ENCODE results near the gene PRICKLE1.

The PRICKLE1 gene

GRCh38 chr12:42612231-42612613, 22.7 kb upstream of the PRICKLE1 start:
- Histone ChIP-seq H3K4me3 (ENCODE audit: low read length) (no peak overlapping the region), H3K27me3 (ENCODE audit: control insufficient read depth, insufficient read depth, low read length) (no peaks in the 10 kb centered on the region)
- DNase-seq (ENCODE audit: low read depth, low spot score) = no peak

GRCh38 chr12:42611571-42612230, 22.2 kb upstream of the PRICKLE1 start:
- Histone ChIP-seq H3K36me3 (ENCODE audit: control insufficient read depth, insufficient read depth, low read length) (no peaks in the 10 kb centered on the region), H3K4me3 (ENCODE audit: low read length) (no peak overlapping the region), H3K4me1 (ENCODE audit: control insufficient read depth, insufficient read depth, low read length) (no peaks in the 10 kb centered on the region), H3K9me3 (ENCODE audit: control insufficient read depth, insufficient read depth, low read length) (no peaks in the 10 kb centered on the region), H3K27me3 (ENCODE audit: control insufficient read depth, insufficient read depth, low read length) (no peaks in the 10 kb centered on the region), H3K27ac (ENCODE audit: low read length) (no peak overlapping the region)
- no CpG with 5 or more reads among the region's 4 CpGs for WGBS (ENCODE audit: insufficient coverage, insufficient read length)
- DNase-seq (ENCODE audit: low read depth, low spot score) = no peak

More at GRCh38 chr12:42612231-42612613, 22.7 kb upstream of the PRICKLE1 start:
- Histone ChIP-seq H3K9me3 (ENCODE audit: control insufficient read depth, insufficient read depth, low read length) (no peaks in the 10 kb centered on the region), H3K27ac (ENCODE audit: low read length) (no peak overlapping the region), H3K4me1 (ENCODE audit: control insufficient read depth, insufficient read depth, low read length) (no peaks in the 10 kb centered on the region), H3K36me3 (ENCODE audit: control insufficient read depth, insufficient read depth, low read length) (no peaks in the 10 kb centered on the region)

DNA sequence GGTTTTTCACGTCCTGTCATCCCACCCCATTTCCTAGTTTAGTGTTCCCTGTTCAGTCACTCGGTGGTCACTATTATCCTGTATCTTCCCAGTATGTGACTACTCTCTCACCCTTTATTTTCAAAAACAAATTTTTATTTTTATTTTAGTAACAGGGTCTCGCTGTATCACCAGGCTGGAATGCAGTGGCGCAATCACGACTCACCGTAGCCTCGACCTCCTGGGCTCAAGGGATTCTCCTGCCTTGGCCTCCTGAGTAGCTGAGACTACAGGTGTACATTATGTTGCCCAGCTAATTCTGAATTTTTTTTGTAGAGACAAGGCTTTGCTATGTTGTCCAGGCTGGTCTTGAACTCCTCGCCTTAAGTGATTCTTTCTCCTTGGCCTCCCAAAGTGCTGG, 20.1 kb upstream of the PRICKLE1 start:
- DNase-seq (ENCODE audit: low read depth, low spot score) = no peak
- Histone ChIP-seq H3K4me3 (ENCODE audit: low read length) (no peak overlapping the region), H3K27me3 (ENCODE audit: control insufficient read depth, insufficient read depth, low read length) (no peaks in the 10 kb centered on the region), H3K9me3 (ENCODE audit: control insufficient read depth, insufficient read depth, low read length) (no peaks in the 10 kb centered on the region), H3K36me3 (ENCODE audit: control insufficient read depth, insufficient read depth, low read length) (no peaks in the 10 kb centered on the region), H3K27ac (ENCODE audit: low read length) (no peak overlapping the region), H3K4me1 (ENCODE audit: control insufficient read depth, insufficient read depth, low read length) (no peaks in the 10 kb centered on the region)
- WGBS (ENCODE audit: insufficient coverage, insufficient read length) = no CpG with 5 or more reads among the region's 8 CpGs

GRCh38 chr12:42608196-42608825, 18.8 kb upstream of the PRICKLE1 start:
- WGBS (ENCODE audit: insufficient coverage, insufficient read length) = no CpG with 5 or more reads among the region's 11 CpGs

DNA sequence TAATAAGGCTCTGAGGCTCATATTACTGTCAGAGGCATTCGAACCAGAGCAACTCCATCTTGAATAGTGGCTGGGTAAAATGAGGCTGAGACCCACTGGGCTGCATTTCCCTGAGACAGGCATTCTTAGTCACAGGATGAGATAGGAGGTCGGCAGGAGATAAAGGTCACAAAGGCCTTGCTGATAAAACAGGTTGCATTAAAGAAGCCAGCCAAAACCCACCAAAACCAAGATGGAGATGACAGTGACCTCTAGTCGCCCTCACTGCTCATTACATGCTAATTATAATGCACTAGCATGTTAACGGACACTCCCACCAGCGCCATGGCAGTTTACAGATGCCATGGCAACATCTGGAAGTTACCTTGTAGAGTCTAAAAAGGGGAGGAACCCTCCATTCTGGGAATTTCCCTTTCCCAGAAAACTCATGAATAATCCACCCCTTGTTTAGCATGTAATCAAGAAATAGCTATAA, 18.1 kb upstream of the PRICKLE1 start:
- no CpG with 5 or more reads among the region's 5 CpGs for WGBS (ENCODE audit: insufficient coverage, insufficient read length)
- H3K9me3 ChIP-seq (ENCODE audit: control insufficient read depth, insufficient read depth, low read length) = no peaks in the 10 kb centered on the region

More at GRCh38 chr12:42608196-42608825, 18.8 kb upstream of the PRICKLE1 start:
- Histone ChIP-seq H3K36me3 (ENCODE audit: control insufficient read depth, insufficient read depth, low read length) (no peaks in the 10 kb centered on the region), H3K9me3 (ENCODE audit: control insufficient read depth, insufficient read depth, low read length) (no peaks in the 10 kb centered on the region), H3K27me3 (ENCODE audit: control insufficient read depth, insufficient read depth, low read length) (no peaks in the 10 kb centered on the region), H3K4me1 (ENCODE audit: control insufficient read depth, insufficient read depth, low read length) (peaks cover under 1% of the 10 kb centered on the region; the same call in 1 of the 2 replicates), H3K27ac (ENCODE audit: low read length) (no peak overlapping the region), H3K4me3 (ENCODE audit: low read length) (no peak overlapping the region)
- no peak for DNase-seq (ENCODE audit: low read depth, low spot score)

DNA sequence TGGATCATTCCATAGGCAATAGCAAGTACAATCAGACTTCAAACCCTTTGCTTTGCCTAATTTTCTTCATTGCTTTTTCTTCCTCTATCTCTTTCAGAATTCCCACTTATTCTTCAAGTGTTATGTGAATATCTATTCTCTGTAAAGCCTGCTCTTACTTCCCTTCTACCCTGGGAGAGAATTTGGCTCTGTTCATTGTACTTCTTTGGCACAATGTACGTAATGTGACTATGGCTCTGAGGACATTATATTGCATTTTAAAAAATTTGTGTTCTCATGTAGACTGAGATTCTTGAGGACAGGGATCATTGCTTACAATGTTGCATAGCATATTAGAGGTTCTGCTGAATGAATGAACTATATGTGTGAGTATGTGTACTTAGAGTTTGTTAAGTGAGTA, 16.9 kb upstream of the PRICKLE1 start:
- Histone ChIP-seq H3K27ac (ENCODE audit: low read length) (no peak overlapping the region), H3K4me3 (ENCODE audit: low read length) (no peak overlapping the region), H3K36me3 (ENCODE audit: control insufficient read depth, insufficient read depth, low read length) (no peaks in the 10 kb centered on the region), H3K27me3 (ENCODE audit: control insufficient read depth, insufficient read depth, low read length) (no peaks in the 10 kb centered on the region), H3K9me3 (ENCODE audit: control insufficient read depth, insufficient read depth, low read length) (no peaks in the 10 kb centered on the region), H3K4me1 (ENCODE audit: control insufficient read depth, insufficient read depth, low read length) (peaks cover 1% of the 10 kb centered on the region; the same call in 1 of the 2 replicates)
- DNase-seq (ENCODE audit: low read depth, low spot score) = no peak
- no CpG with 5 or more reads among the region's 1 CpG for WGBS (ENCODE audit: insufficient coverage, insufficient read length)

More for the DNA sequence above, 18.1 kb upstream of the PRICKLE1 start:
- H3K4me1 ChIP-seq (ENCODE audit: control insufficient read depth, insufficient read depth, low read length) = peaks cover 1% of the 10 kb centered on the region; the same call in 1 of the 2 replicates
- H3K27ac ChIP-seq (ENCODE audit: low read length) = no peak overlapping the region
- H3K36me3 ChIP-seq (ENCODE audit: control insufficient read depth, insufficient read depth, low read length) = no peaks in the 10 kb centered on the region
- H3K27me3 ChIP-seq (ENCODE audit: control insufficient read depth, insufficient read depth, low read length) = no peaks in the 10 kb centered on the region
- no peak for DNase-seq (ENCODE audit: low read depth, low spot score)
- H3K4me3 ChIP-seq (ENCODE audit: low read length) = no peak overlapping the region

- no peak overlapping the region for H3K4me3 ChIP-seq (ENCODE audit: low read length)
- no peaks in the 10 kb centered on the region for H3K27me3 ChIP-seq (ENCODE audit: control insufficient read depth, insufficient read depth, low read length)
- H3K4me1 ChIP-seq (ENCODE audit: control insufficient read depth, insufficient read depth, low read length) = peaks cover 1% of the 10 kb centered on the region; the same call in 1 of the 2 replicates
- H3K9me3 ChIP-seq (ENCODE audit: control insufficient read depth, insufficient read depth, low read length) = no peaks in the 10 kb centered on the region
- H3K36me3 ChIP-seq (ENCODE audit: control insufficient read depth, insufficient read depth, low read length) = no peaks in the 10 kb centered on the region
- no peak for DNase-seq (ENCODE audit: low read depth, low spot score)
- H3K27ac ChIP-seq (ENCODE audit: low read length) = no peak overlapping the region
These were observed 16.1 kb upstream of the PRICKLE1 start for GRCh38 chr12:42605685-42606084.

DNA sequence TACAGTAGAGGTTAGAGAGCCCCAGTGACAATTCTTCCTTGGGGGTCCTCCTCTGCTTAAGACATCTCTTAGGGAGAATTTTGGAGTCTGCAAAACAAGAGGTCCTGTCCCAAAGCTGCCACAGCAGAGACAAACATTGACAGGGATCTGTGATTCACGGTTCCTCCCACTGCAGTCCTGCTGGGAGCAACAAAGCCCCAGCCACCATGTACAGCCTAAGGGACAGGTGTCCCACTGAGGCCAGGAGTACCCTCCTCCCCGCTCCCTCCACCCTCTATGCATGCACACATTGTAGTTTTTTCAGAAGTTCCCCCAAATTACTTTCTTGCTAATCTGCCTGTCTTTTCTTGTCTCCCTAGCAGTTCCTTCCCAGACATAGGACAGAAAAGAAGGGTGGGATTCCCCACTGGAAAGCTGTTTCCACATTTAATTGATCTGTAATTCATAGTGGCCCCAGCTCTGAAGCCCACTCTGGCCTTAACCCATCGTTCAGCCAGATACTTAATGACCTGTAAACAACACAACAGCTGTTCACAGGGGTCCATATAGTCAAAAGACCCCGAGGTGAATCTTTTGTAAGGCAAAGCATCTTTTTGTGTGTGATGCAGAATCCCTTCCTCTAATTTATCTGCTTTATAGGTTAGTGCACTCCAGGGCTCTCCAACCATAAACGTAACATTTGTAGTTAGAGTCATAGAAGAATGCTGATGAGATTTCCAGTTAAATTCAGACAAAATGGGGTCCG, 13.9 kb upstream of the PRICKLE1 start:
- Histone ChIP-seq H3K36me3 (ENCODE audit: control insufficient read depth, insufficient read depth, low read length) (no peaks in the 10 kb centered on the region), H3K27ac (ENCODE audit: low read length) (no peak overlapping the region), H3K4me3 (ENCODE audit: low read length) (no peak overlapping the region), H3K9me3 (ENCODE audit: control insufficient read depth, insufficient read depth, low read length) (no peaks in the 10 kb centered on the region), H3K27me3 (ENCODE audit: control insufficient read depth, insufficient read depth, low read length) (no peaks in the 10 kb centered on the region), H3K4me1 (ENCODE audit: control insufficient read depth, insufficient read depth, low read length) (peaks cover 1% of the 10 kb centered on the region; the same call in 1 of the 2 replicates)
- DNase-seq (ENCODE audit: low read depth, low spot score) = no peak
- no CpG with 5 or more reads among the region's 6 CpGs for WGBS (ENCODE audit: insufficient coverage, insufficient read length)

- no CpG with 5 or more reads among the region's 2 CpGs for WGBS (ENCODE audit: insufficient coverage, insufficient read length)
- Histone ChIP-seq H3K27me3 (ENCODE audit: control insufficient read depth, insufficient read depth, low read length) (peaks cover 9% of the 10 kb centered on the region), H3K4me3 (ENCODE audit: low read length) (no peak overlapping the region), H3K9me3 (ENCODE audit: control insufficient read depth, insufficient read depth, low read length) (no peaks in the 10 kb centered on the region), H3K27ac (ENCODE audit: low read length) (no peak overlapping the region), H3K36me3 (ENCODE audit: control insufficient read depth, insufficient read depth, low read length) (no peaks in the 10 kb centered on the region; the same call in 1 of the 2 replicates), H3K4me1 (ENCODE audit: control insufficient read depth, insufficient read depth, low read length) (no peaks in the 10 kb centered on the region)
- DNase-seq (ENCODE audit: low read depth, low spot score) = no peak
These were observed 4.3 kb upstream of the PRICKLE1 start for GRCh38 chr12:42593874-42594273.

GRCh38 chr12:42590330-42590934, 886 bp upstream of the PRICKLE1 start:
- no peaks in the 10 kb centered on the region; the same call in 1 of the 2 replicates for H3K36me3 ChIP-seq (ENCODE audit: control insufficient read depth, insufficient read depth, low read length)
- peak overlapping the region; percentile 75; the same call in 1 of the 2 replicates for H3K4me3 ChIP-seq (ENCODE audit: low read length)
- H3K4me1 ChIP-seq (ENCODE audit: control insufficient read depth, insufficient read depth, low read length) = no peaks in the 10 kb centered on the region
- no CpG with 5 or more reads among the region's 25 CpGs for WGBS (ENCODE audit: insufficient coverage, insufficient read length)
- H3K27me3 ChIP-seq (ENCODE audit: control insufficient read depth, insufficient read depth, low read length) = peaks cover 17% of the 10 kb centered on the region
- DNase-seq (ENCODE audit: low read depth, low spot score) = no peak
- no peaks in the 10 kb centered on the region for H3K9me3 ChIP-seq (ENCODE audit: control insufficient read depth, insufficient read depth, low read length)
- H3K27ac ChIP-seq (ENCODE audit: low read length) = no peak overlapping the region

Data from iPS DF 6.9 (cell line).